Measurements from ENCODE around the gene TBC1D17. TPM values are rescaled to one million over a fixed set of nuclear protein-coding genes. Genes with fewer than 3 reads are reported as not detected.
"Not testable (repeated sequence)": the region's sequence is repeated elsewhere in the genome, so short reads cannot be mapped to it uniquely, and the experiment has no call there.

Gene TBC1D17
- total RNA-seq, 5 donors from 2014 or later (not counting 1 experiment from before 2014, with no cell fraction given): 46.5 to 102 (median 88.6) TPM

DNA sequence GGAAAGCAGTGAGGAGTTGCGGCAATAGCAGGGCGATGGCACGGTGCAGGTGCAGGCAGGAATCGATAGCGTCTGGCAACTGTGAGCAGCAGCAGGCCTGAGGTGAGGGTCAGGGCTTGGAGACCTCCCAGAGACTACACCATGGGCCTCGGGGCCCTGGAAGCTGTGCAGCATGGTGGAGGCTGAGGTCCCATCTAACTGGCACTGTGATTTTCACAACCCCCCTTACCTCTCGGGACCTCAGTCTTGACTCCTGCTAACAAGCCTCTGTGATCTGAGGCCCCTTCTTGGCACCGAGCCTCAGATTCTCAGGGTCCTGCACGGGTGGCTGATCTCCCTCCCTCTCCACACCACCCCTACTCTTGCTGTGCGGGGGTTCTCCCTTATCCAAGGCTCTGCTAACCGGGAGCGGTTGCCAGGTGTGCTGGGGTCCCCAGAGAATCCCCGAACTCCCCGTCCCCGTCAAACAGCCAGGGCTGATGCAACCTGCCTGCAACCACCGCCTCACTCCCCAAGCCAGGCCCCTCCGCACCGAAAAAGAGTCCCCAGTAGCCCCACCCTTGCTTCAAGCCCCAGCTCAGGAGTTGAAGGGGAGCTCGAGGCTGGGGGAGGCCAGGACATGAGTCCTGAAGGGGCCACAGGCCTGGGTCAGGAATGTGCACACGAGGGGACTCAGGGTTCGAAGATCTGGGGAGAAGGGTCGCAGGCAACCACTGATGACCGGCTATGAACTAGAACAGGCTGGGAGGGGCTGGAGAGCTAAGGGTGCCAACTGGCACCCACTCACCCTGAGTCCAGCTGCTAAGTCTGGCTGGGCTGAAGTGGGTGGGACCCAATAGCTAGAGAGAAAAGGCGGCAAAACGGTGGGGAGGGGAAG, 46.7 kb downstream of the TBC1D17 start:
- H3K4me1 Mint-ChIP-seq: peaks cover 35 to 61% (median 51%) of the 10 kb centered on the region in 3 donors
- H3K9me3 Mint-ChIP-seq: no peaks in the 10 kb centered on the region
- H3K9me3 ChIP-seq: no peaks in the 10 kb centered on the region
- no peaks in the 10 kb centered on the region for H3K27me3 ChIP-seq (replicated peaks in 1 of 2; ENCODE audit: control insufficient read depth in 2 of 2, extremely low read depth in 1 of 2, insufficient read depth in 2 of 2, low read length in 1 of 2)
- H3K27ac ChIP-seq (ENCODE audit: low read length): no peak overlapping the region
- H3K36me3 Mint-ChIP-seq: peaks cover 19% of the 10 kb centered on the region
- POLR2A ChIA-PET: no interaction called here
- H3K4me3 ChIP-seq (ENCODE audit: control insufficient read depth in 1 of 2, extremely low read depth in 1 of 2, low read length in 1 of 2): no peak overlapping the region
- no peak overlapping the region for H3K27ac Mint-ChIP-seq
- CTCF ChIA-PET: no interaction called here
- WGBS (ENCODE audit: insufficient coverage): 93% methylated on average over 22 of the region's 25 CpGs
- peaks cover 14 to 54% of the 10 kb centered on the region in 2 donors for H3K36me3 ChIP-seq (ENCODE audit: control insufficient read depth in 2 of 2, extremely low read depth in 1 of 2, insufficient read depth in 1 of 2, low read length in 1 of 2)
- no peak overlapping the region for H3K4me3 Mint-ChIP-seq
- peaks cover 8 to 70% of the 10 kb centered on the region in 2 experiments for H3K4me1 ChIP-seq (ENCODE audit: control insufficient read depth in 1 of 2, extremely low read depth in 1 of 2, insufficient read depth in 2 of 2, low read length in 2 of 2)
- DNase-seq (no peak), ATAC-seq (replicated peaks in 1 of 4) (no peak)
- no peaks in the 10 kb centered on the region for H3K27me3 Mint-ChIP-seq

- 94% methylated on average over 6 of the region's 13 CpGs for WGBS (ENCODE audit: insufficient coverage)
- Mint-ChIP-seq H3K4me1 (peaks cover 36 to 64% (median 52%) of the 10 kb centered on the region in 3 donors), H3K36me3 (peaks cover 19% of the 10 kb centered on the region)
- H3K27ac Mint-ChIP-seq; H3K27me3 ChIP-seq (replicated peaks in 1 of 2; ENCODE audit: control insufficient read depth in 2 of 2, extremely low read depth in 1 of 2, insufficient read depth in 2 of 2, low read length in 1 of 2); CTCF ChIA-PET; H3K4me3 ChIP-seq (ENCODE audit: control insufficient read depth in 1 of 2, extremely low read depth in 1 of 2, low read length in 1 of 2); H3K27ac ChIP-seq (ENCODE audit: low read length); H3K9me3 Mint-ChIP-seq; H3K9me3 ChIP-seq; ATAC-seq (replicated peaks in 1 of 4); DNase-seq; H3K4me3 Mint-ChIP-seq; H3K27me3 Mint-ChIP-seq; POLR2A ChIA-PET: not testable (repeated sequence)
- H3K36me3 ChIP-seq (ENCODE audit: control insufficient read depth in 2 of 2, extremely low read depth in 1 of 2, insufficient read depth in 1 of 2, low read length in 1 of 2): peaks cover 14 to 54% of the 10 kb centered on the region in 2 donors
- peaks cover 10 to 75% of the 10 kb centered on the region in 2 experiments for H3K4me1 ChIP-seq (ENCODE audit: control insufficient read depth in 1 of 2, extremely low read depth in 1 of 2, insufficient read depth in 2 of 2, low read length in 2 of 2)
Measured at GRCh38 chr19:49924881-49925210, 47.3 kb downstream of the TBC1D17 start.

DNA sequence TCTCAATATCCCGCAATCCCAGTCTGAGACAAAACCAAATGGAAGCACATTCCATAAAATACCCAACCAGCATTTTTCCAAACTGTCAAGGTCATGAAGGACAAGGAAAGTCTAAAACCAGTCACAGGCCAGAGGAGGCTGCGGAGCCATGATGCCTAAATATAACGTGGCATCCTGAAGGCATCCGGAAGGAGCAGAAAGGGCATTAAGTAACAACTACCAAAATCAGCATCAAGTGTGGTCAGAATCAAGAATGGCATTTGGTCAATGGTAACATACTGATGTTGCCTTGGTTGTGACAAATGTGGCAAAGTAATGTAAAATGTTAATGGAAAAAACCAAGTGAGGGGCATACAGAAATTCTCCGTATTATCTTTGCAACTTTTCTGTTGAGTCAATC, 48.0 kb downstream of the TBC1D17 start:
- Mint-ChIP-seq H3K36me3 (peaks cover 19% of the 10 kb centered on the region), H3K27ac (no peak overlapping the region), H3K4me3 (no peak overlapping the region), H3K4me1 (peaks cover 42 to 68% (median 54%) of the 10 kb centered on the region in 3 donors), H3K9me3 (no peaks in the 10 kb centered on the region), H3K27me3 (no peaks in the 10 kb centered on the region)
- Histone ChIP-seq H3K4me3 (ENCODE audit: control insufficient read depth in 1 of 2, extremely low read depth in 1 of 2, low read length in 1 of 2) (no peak overlapping the region), H3K27ac (ENCODE audit: low read length) (no peak overlapping the region), H3K4me1 (ENCODE audit: control insufficient read depth in 1 of 2, extremely low read depth in 1 of 2, insufficient read depth in 2 of 2, low read length in 2 of 2) (peaks cover 15 to 79% of the 10 kb centered on the region in 2 experiments), H3K9me3 (no peaks in the 10 kb centered on the region), H3K27me3 (replicated peaks in 1 of 2; ENCODE audit: control insufficient read depth in 2 of 2, extremely low read depth in 1 of 2, insufficient read depth in 2 of 2, low read length in 1 of 2) (no peaks in the 10 kb centered on the region), H3K36me3 (ENCODE audit: control insufficient read depth in 2 of 2, extremely low read depth in 1 of 2, insufficient read depth in 1 of 2, low read length in 1 of 2) (peaks cover 14 to 54% of the 10 kb centered on the region in 2 donors)
- no peak for ATAC-seq (replicated peaks in 1 of 4)
- CTCF ChIA-PET: no interaction called here
- DNase-seq: no peak
- WGBS (ENCODE audit: insufficient coverage): 94% methylated on average over 3 of the region's 5 CpGs
- POLR2A ChIA-PET: no interaction called here

GRCh38 chr19:49926515-49926914, 49.0 kb downstream of the TBC1D17 start:
- H3K27ac ChIP-seq (ENCODE audit: low read length): no peak overlapping the region
- ATAC-seq (replicated peaks in 1 of 4): no peak
- ChIA-PET POLR2A (no interaction called here), CTCF (no interaction called here)
- H3K4me3 ChIP-seq (ENCODE audit: control insufficient read depth in 1 of 2, extremely low read depth in 1 of 2, low read length in 1 of 2): no peak overlapping the region
- no peak overlapping the region for H3K27ac Mint-ChIP-seq
- no peak for DNase-seq
- peaks cover 46 to 70% (median 56%) of the 10 kb centered on the region in 3 donors for H3K4me1 Mint-ChIP-seq
- peaks cover 19% of the 10 kb centered on the region for H3K36me3 Mint-ChIP-seq
- H3K36me3 ChIP-seq (ENCODE audit: control insufficient read depth in 2 of 2, extremely low read depth in 1 of 2, insufficient read depth in 1 of 2, low read length in 1 of 2): peaks cover 14 to 45% of the 10 kb centered on the region in 2 donors
- no peaks in the 10 kb centered on the region for H3K9me3 Mint-ChIP-seq
- H3K4me3 Mint-ChIP-seq: no peak overlapping the region
- no peaks in the 10 kb centered on the region for H3K27me3 ChIP-seq (replicated peaks in 1 of 2; ENCODE audit: control insufficient read depth in 2 of 2, extremely low read depth in 1 of 2, insufficient read depth in 2 of 2, low read length in 1 of 2)
- H3K4me1 ChIP-seq (ENCODE audit: control insufficient read depth in 1 of 2, extremely low read depth in 1 of 2, insufficient read depth in 2 of 2, low read length in 2 of 2): peaks cover 18 to 83% of the 10 kb centered on the region in 2 experiments
- H3K27me3 Mint-ChIP-seq: no peaks in the 10 kb centered on the region
- 96% methylated on average over 6 of the region's 10 CpGs for WGBS (ENCODE audit: insufficient coverage)
- H3K9me3 ChIP-seq: no peaks in the 10 kb centered on the region

DNA sequence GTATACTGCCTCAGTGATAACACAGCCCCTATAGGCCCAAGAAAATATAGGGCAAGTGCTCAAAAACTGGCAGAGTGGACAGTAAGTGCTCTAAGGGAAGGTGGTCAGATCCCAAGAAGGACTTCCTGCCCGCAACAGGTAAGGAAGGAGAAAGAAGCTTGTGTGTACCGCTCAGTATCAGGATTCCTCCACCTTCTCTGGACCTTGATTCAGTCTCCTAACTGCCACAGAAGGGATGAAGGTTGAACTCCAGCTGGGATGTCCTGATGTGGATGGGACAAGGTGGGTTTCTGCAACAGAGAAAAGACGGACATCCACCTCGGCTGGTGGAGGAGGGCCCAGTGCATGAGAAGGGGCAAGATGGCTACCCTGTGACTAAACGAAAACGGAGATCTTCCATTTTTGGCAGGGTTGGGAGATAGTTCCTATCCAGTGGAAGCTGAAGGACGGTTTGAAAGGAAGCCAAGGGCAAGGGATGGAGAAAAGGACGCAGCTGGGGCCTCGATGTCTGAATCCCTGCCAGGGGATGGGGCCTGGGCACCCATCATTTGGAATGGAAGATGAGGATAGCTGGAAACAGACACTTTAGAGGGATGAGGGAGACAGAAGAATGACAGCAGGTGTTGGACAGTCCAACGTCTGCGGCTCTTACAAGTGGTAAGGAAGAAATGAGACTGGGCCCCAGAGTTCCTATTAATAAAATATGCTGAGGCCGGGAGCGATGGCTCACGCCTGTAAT, 50.2 kb downstream of the TBC1D17 start:
- Histone ChIP-seq H3K4me1 (ENCODE audit: control insufficient read depth in 1 of 2, extremely low read depth in 1 of 2, insufficient read depth in 2 of 2, low read length in 2 of 2) (peaks cover 26 to 80% of the 10 kb centered on the region in 2 experiments), H3K27ac (ENCODE audit: low read length) (no peak overlapping the region), H3K9me3 (no peaks in the 10 kb centered on the region)

GRCh38 chr19:49929121-49929610, 51.7 kb downstream of the TBC1D17 start, which contains the start of the genes ATF5 and NUP62:
Gene ATF5, plus strand, starts transcription at chr19:49929205. Its CDS starts 1,646 bp downstream, at chr19:49930851.
Gene NUP62, minus strand, starts transcription at chr19:49929504. Its CDS starts 19,697 bp downstream, at chr19:49909807.
- Mint-ChIP-seq H3K27me3 (no peaks in the 10 kb centered on the region), H3K36me3 (peaks cover 11% of the 10 kb centered on the region), H3K4me1 (peaks cover 60 to 74% (median 65%) of the 10 kb centered on the region in 3 donors), H3K9me3 (no peaks in the 10 kb centered on the region), H3K27ac (peak within 1 kb of the TSS; percentile 97 to 98), H3K4me3 (peak within 1 kb of the TSS; percentile 96 to 99 (median 99))
- ChIA-PET POLR2A (interaction anchor here (0.7 to 1.4 kb wide), 4 partner anchors 32 to 429 kb away, joined by 3 to 9 read pairs (median 5); partner anchors contain the start of genes IL4I1 (in 1 of the 2) and RRAS (in 1 of the 2)), CTCF (interaction anchor here (0.6 to 0.8 kb wide), 2 partner anchors 24 to 56 kb away, joined by 3 to 8 read pairs; no protein-coding TSS in a partner anchor)
- peak; percentile 79 to 94 (median 88) for DNase-seq
- ATAC-seq (replicated peaks in 1 of 4): peak; percentile 45 to 64 (median 53)
- Histone ChIP-seq H3K4me3 (ENCODE audit: control insufficient read depth in 1 of 2, extremely low read depth in 1 of 2, low read length in 1 of 2) (peak within 1 kb of the TSS; percentile 81 to 90), H3K9me3 (no peaks in the 10 kb centered on the region), H3K27me3 (replicated peaks in 1 of 2; ENCODE audit: control insufficient read depth in 2 of 2, extremely low read depth in 1 of 2, insufficient read depth in 2 of 2, low read length in 1 of 2) (no peaks in the 10 kb centered on the region), H3K27ac (ENCODE audit: low read length) (peak within 1 kb of the TSS; percentile 95), H3K36me3 (ENCODE audit: control insufficient read depth in 2 of 2, extremely low read depth in 1 of 2, insufficient read depth in 1 of 2, low read length in 1 of 2) (peaks cover 12 to 22% of the 10 kb centered on the region in 2 donors), H3K4me1 (ENCODE audit: control insufficient read depth in 1 of 2, extremely low read depth in 1 of 2, insufficient read depth in 2 of 2, low read length in 2 of 2) (peaks cover 30 to 78% of the 10 kb centered on the region in 2 experiments)
- WGBS (ENCODE audit: insufficient coverage): under 1% methylated on average over 41 of the region's 48 CpGs

More for the DNA sequence above, 50.2 kb downstream of the TBC1D17 start:
- Histone ChIP-seq H3K36me3 (ENCODE audit: control insufficient read depth in 2 of 2, extremely low read depth in 1 of 2, insufficient read depth in 1 of 2, low read length in 1 of 2) (peaks cover 14 to 36% of the 10 kb centered on the region in 2 donors), H3K27me3 (replicated peaks in 1 of 2; ENCODE audit: control insufficient read depth in 2 of 2, extremely low read depth in 1 of 2, insufficient read depth in 2 of 2, low read length in 1 of 2) (no peaks in the 10 kb centered on the region), H3K4me3 (ENCODE audit: control insufficient read depth in 1 of 2, extremely low read depth in 1 of 2, low read length in 1 of 2) (peak overlapping the region in 1 of 2 donors; percentile 32)
- Mint-ChIP-seq H3K4me1 (peaks cover 55 to 71% (median 59%) of the 10 kb centered on the region in 3 donors), H3K36me3 (peaks cover 15% of the 10 kb centered on the region), H3K4me3 (peak overlapping the region; percentile 96 to 99 (median 99)), H3K9me3 (no peaks in the 10 kb centered on the region), H3K27me3 (no peaks in the 10 kb centered on the region), H3K27ac (peak overlapping the region; percentile 84 to 86)
- ChIA-PET POLR2A (interaction anchor here in 1 of 2 donors (0.6 kb wide), 1 partner anchor 48 kb away, joined by 3 read pairs; no protein-coding TSS in a partner anchor), CTCF (interaction anchor here in 1 of 2 donors (1.0 kb wide), 1 partner anchor 92 kb away, joined by 5 read pairs; no protein-coding TSS in a partner anchor)
- 78% methylated on average over 9 of the region's 14 CpGs for WGBS (ENCODE audit: insufficient coverage)
- ATAC-seq (replicated peaks in 1 of 4) (no peak), DNase-seq (no peak)
